ENCODE measurements around the gene IL20RB.
"Not testable (repeated sequence)": the region's sequence is repeated elsewhere in the genome, so short reads cannot be mapped to it uniquely, and the experiment has no call there.

Gene IL20RB

DNA sequence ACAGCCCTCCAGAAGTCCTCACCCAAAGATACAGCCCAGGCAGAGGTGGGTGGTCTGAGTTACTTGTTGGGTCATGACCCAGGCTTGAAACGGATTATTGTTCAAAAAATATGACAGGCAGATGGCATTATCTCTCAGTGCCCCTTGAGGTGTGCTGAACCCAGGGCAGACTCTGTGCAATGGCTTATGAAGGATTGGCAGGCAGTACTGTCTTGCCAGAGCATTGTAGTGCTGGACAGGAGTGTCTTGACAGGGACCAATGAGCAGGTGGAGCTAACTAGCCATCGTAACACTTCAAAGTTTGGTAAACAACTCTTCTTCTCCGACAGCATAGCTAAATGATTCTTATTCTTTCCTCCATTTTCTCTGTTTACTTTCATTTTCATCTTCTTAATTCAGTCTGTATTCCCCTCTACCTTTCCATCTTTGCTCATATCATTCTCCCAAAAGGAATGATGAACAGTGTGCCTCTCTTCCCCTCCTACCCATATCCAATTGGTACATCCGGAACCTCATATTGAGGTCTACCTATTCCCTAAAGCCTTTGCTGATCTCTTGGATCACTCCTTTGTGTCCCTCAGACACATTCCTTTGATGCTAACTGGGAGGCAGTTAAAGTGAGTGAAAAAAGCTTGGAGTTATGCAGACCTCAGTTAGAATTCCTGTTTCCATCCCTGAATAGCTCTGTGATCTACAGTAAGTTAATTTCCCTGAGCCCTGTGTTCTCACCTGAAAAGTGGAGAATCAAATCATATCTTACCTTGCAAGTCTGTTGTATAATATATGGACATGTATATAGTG lies 2.6 kb upstream of the IL20RB start:
- TF ChIP-seq, protein P1, sequence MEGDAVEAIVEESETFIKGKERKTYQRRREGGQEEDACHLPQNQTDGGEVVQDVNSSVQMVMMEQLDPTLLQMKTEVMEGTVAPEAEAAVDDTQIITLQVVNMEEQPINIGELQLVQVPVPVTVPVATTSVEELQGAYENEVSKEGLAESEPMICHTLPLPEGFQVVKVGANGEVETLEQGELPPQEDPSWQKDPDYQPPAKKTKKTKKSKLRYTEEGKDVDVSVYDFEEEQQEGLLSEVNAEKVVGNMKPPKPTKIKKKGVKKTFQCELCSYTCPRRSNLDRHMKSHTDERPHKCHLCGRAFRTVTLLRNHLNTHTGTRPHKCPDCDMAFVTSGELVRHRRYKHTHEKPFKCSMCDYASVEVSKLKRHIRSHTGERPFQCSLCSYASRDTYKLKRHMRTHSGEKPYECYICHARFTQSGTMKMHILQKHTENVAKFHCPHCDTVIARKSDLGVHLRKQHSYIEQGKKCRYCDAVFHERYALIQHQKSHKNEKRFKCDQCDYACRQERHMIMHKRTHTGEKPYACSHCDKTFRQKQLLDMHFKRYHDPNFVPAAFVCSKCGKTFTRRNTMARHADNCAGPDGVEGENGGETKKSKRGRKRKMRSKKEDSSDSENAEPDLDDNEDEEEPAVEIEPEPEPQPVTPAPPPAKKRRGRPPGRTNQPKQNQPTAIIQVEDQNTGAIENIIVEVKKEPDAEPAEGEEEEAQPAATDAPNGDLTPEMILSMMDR (conservative IDR thresholded peaks at IDR 0.05) = no peak
- no peak overlapping the region for H3K27ac ChIP-seq

DNA sequence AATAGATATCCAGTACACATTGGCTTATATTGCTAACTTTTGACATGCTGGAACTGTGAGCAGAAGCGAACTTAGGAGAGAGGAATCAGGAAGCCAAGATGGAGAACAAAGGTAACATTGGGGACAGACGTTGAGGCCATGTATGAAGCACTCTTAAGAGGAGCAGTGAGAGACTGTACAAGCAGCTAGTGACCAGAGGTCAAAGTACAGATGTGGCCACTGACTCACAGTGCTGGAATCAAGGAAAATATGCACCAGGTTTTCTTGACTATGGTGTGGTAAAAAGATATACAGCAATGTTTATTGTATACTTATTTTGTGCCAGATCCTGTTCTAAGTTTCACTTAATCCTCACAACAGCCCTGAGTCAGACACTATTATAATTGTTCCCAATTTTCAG lies 2.0 kb upstream of the IL20RB start:
- TF ChIP-seq, protein P1 (conservative IDR thresholded peaks at IDR 0.05) = no peak
- H3K27ac ChIP-seq = no peak overlapping the region

DNA sequence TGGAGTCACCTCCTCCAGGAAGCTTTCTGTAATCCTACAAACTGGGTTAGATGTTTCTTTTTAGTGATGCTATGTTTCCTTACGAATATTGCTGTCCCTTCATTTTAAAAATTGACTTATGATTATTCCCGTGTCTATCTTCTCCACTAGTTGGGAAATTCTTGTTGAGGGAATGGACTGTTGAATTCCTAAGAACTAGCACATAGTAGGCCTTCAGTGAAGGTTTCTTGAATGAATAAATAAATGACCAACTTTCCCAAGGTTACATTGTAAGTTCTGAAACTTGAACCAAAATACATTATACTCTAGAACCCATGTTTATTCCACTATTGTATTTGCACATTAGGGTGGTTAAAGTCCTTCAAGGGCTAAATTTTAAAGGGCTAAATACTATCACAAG lies 812 bp upstream of the IL20RB start:
- no peak overlapping the region for H3K27ac ChIP-seq
- TF ChIP-seq, protein P1 (conservative IDR thresholded peaks at IDR 0.05) = no peak

DNA sequence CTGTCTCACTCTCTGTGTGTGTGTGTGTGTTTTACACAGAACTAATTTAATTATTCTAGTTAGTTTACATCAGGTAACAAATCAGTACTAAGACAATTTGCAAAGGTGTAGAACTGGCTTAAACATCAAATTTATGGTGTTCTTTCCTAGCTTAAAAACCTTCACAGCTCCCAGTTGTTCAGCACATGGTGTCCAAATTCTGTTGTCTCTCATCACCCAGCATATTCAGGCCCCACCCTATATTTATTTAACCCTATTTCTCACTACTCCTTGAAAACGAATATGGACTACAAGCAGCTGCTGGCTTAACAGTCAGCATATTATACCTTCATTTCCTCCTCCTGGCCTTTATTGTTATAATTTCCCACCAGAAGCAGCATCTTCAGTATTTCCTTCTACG lies 1.2 kb downstream of the IL20RB start:
- TF ChIP-seq, protein P1 (conservative IDR thresholded peaks at IDR 0.05) = no peak
- H3K27ac ChIP-seq = no peak overlapping the region

DNA sequence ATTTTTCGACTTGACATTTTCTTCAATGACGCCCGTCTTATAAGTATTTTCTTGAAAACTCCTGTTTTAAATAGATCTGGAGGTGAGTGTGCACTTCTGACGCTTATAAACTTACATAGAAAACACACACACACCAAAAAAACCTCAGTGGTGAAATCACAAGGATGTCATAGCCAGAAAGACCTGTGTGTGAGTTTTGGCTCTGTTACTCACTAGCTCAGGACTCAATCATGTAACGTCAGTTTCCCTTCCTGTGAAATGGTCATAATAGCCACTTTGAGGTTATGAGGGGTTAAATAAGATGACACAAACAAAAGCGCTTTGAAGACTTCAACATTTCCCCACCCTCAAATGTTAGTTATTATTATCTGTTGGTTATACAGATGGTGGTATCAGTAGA lies 1.8 kb downstream of the IL20RB start:
- TF ChIP-seq, protein P1 (conservative IDR thresholded peaks at IDR 0.05) = no peak
- no peak overlapping the region for H3K27ac ChIP-seq

DNA sequence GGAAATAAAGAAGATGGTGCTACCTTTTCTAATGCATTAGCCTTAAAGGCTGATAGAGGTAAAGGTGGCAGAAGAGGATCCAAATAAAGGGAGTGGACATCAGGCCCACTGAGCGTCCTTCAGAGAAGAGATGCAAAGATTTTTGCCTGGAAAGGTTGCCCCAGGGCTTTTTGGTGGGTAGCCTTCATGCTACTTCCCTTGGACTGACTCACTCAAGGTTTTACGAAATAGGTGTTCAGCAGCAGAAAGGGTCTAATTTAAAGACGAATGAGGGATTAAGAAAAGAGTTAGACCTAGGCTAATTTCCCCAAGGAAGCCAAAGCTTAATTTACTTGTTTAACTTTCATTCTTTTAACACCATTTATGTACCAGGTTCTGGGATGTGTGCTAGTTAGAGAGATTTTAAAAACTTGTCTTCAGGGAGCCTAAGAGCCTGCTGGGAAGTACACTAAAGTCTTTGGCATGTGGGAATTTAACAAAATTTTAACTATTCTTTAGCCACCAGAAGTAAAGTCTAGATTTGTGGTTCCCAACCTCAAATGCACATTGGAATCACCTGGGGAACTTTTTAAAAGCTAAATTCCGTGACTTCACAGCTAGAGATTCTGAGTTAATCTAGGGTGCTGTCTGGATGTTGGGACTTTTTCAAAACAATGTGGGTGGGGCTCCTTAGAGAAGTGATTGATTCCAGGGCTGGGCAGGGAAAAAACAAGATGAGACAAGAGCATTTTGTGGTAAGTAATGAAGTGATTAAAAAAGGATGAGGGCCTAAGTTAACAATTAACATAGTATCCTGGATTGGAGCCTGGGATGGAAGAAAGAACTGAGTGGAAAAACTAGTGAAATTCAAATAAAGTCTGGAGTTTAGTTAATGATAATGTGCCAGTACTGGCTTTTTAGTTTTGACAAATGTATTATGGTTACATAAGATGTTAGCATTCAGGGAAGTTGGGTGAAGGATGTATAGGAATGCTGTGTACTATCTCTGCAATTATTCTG lies 3.4 kb downstream of the IL20RB start:
- H3K27ac ChIP-seq = no peak overlapping the region
- TF ChIP-seq, protein P1 (conservative IDR thresholded peaks at IDR 0.05) = no peak

DNA sequence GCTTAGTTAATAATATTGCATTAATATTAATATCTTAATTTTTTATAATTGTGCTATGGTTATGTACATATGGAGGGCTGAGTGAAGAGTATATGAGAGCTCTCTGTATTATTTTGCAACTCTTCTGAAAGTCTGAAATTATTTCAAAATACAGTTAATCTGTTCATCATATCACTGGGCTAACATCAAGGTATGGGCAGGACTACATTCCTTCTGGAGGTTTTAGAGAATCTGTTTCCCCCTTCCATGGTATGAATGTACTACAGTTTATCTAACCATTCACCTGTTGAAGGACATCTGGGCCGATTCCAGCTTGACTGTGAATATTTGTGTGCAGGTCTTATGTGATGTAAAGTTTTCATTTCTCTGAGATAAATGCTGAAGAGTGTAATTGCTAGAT lies 5.1 kb downstream of the IL20RB start:
- TF ChIP-seq, protein P1 (conservative IDR thresholded peaks at IDR 0.05) = no peak
- H3K27ac ChIP-seq = no peak overlapping the region

DNA sequence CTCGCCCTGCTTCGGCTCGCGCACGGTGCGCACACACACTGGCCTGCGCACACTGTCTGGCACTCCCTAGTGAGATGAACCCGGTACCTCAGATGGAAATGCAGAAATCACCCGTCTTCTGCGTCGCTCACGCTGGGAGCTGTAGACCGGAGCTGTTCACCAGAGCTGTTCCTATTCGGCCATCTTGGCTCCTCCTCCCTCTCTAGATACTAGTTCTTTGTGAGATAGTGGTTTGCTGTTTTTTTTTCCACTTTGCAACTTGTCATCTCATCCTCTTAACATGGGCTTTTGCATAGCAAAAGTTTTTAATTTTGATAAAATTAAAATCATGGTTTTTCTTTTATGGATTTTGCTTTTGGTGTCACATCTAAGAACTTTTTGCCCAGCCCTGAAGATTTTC lies 11.8 kb downstream of the IL20RB start:
- H3K27ac ChIP-seq = not testable (repeated sequence)

All from VCaP (cell line).